H1 (cell line): ENCODE data around the gene ALOX15B. TPM values are rescaled to one million over a fixed set of nuclear protein-coding genes. Genes with fewer than 3 reads are reported as not detected.
A peak's percentile ranks its signal among the peaks of the same experiment; 100 is the strongest.

Experiments used
- ASH2L ChIP-seq: fragments of 200-600, 300-600 bp; sonication (generic); IDR thresholded peaks from one replicate; pipeline ENCODE4 v1.7.1; 2017; ENCODE audit warnings: low read length
- BACH1 ChIP-seq: IDR thresholded peaks from 2 replicates; pipeline ENCODE4 v1.6.1; 2012; ENCODE audit warnings: low read length, improper control_type of control experiment
- BRCA1 ChIP-seq: IDR thresholded peaks from 2 replicates; pipeline ENCODE4 v1.6.1; 2012; ENCODE audit warnings: low read depth, low read length, improper control_type of control experiment
- CHD2 ChIP-seq: IDR thresholded peaks from 2 replicates; pipeline ENCODE4 v1.6.1; 2012; ENCODE audit warnings: low read length, improper control_type of control experiment
- CTBP2 ChIP-seq: IDR thresholded peaks from 2 replicates; pipeline ENCODE4 v1.7.0; 2011; ENCODE audit warnings: borderline replicate concordance, mild to moderate bottlenecking, moderate library complexity, mixed read lengths, low read length; ENCODE audit not compliant: insufficient read depth, insufficient read length
- HDAC2 ChIP-seq, 2 experiments: fragments of 300-600 bp in 1 of 2; sonication (generic) in 1 of 2; IDR thresholded peaks; 2 replicates each; pipeline ENCODE4 v1.6.1; 2011 to 2012; ENCODE audit warnings: low read depth in 2 of 2, low read length in 2 of 2, mild to moderate bottlenecking in 2 of 2, moderate library complexity in 2 of 2, borderline replicate concordance in 1 of 2, inconsistent platforms in 1 of 2
- JUND ChIP-seq: IDR thresholded peaks from 2 replicates; pipeline ENCODE4 v1.6.1; 2011; ENCODE audit warnings: mild to moderate bottlenecking, improper control_type of control experiment, low read length
- KDM1A ChIP-seq: fragments of 200-600, 300-600 bp; sonication (generic); IDR thresholded peaks from 2 replicates; pipeline ENCODE4 v1.7.1; 2016; ENCODE audit warnings: mild to moderate bottlenecking, low read length, borderline replicate concordance
- PHF8 ChIP-seq: fragments of 200-600 bp; sonication (generic); conservative IDR thresholded peaks from 2 replicates; pipeline ENCODE4 v1.7.1; 2012; ENCODE audit warnings: low read depth, mild to moderate bottlenecking, inconsistent platforms, low read length, moderate library complexity
- POLR2AphosphoS5 ChIP-seq: IDR thresholded peaks from 2 replicates; pipeline ENCODE4 v1.6.1; 2011; ENCODE audit warnings: low read depth, low read length
- RBBP5 ChIP-seq: IDR thresholded peaks from 2 replicates; pipeline ENCODE4 v1.7.1; 2012; ENCODE audit warnings: low read depth, mild to moderate bottlenecking, inconsistent platforms, low read length, moderate library complexity, borderline replicate concordance
- RNF2 ChIP-seq: fragments of 200-900, 300-1000 bp; sonication (generic); IDR thresholded peaks from 2 replicates; pipeline ENCODE4 v1.7.1; 2016; ENCODE audit warnings: borderline replicate concordance, low read depth, mild to moderate bottlenecking, antibody characterized with exemption, low read length; ENCODE audit not compliant: poor library complexity, severe bottlenecking; ENCODE audit errors: missing control alignments
- SAP30 ChIP-seq: fragments of 300-600 bp; sonication (generic); IDR thresholded peaks from 2 replicates; pipeline ENCODE4 v1.7.1; 2012; ENCODE audit warnings: low read length, moderate library complexity, mild to moderate bottlenecking, inconsistent platforms; ENCODE audit not compliant: insufficient read depth, insufficient replicate concordance
- SIN3A ChIP-seq, 2 experiments: IDR thresholded peaks in 1 of 2; conservative IDR thresholded peaks in 1 of 2; 2 replicates each; pipeline ENCODE4 v1.6.1; 2011 to 2012; ENCODE audit warnings: low read length in 2 of 2, improper control_type of control experiment in 1 of 2, low read depth in 1 of 2, mild to moderate bottlenecking in 1 of 2
- SP4 ChIP-seq: IDR thresholded peaks from 2 replicates; pipeline ENCODE4 v1.6.1; 2012; ENCODE audit warnings: low read length, inconsistent platforms
- TBP ChIP-seq: IDR thresholded peaks from 2 replicates; pipeline ENCODE4 v1.6.1; 2011; ENCODE audit warnings: low read depth, low read length, improper control_type of control experiment
- polyA plus RNA-seq, 7 experiments: library from polyadenylated mRNA; depleted of rRNA in 3 of 7; stranded (reverse) in 5 of 7; unstranded in 2 of 7; fragments of >200 nt in 5 of 7; fragments of 200-250 nt in 2 of 7; gene quantifications; 1 replicate in 5 of 7; 2 replicates in 1 of 7; 4 replicates in 1 of 7; pipeline versions ENCODE4 v1.2.1 to v1.2.3, GENCODE V29; 2011 to 2013; ENCODE audit warnings: missing spikeins in 2 of 7, mixed read lengths in 2 of 7
- total RNA-seq: library from RNA; stranded (reverse); fragmentation: NEBNext Ultra II Directional; extraction: Animal tissue kit (Norgen Biotek cat#: 25700); gene quantifications from 2 replicates; pipeline ENCODE4 v1.2.1, GENCODE V29; 2021
- TF ChIP-seq, protein P1 (sequence below): IDR thresholded peaks from 2 replicates; pipeline ENCODE4 v1.6.1; 2012; ENCODE audit warnings: low read length, inconsistent platforms
- TF ChIP-seq, protein P2 (sequence below), 3 experiments: IDR thresholded peaks; 1 replicate in 2 of 3; 2 replicates in 1 of 3; pipeline versions ENCODE4 v1.5.1 to v1.6.1; 2011; ENCODE audit warnings: low read length in 3 of 3, mild to moderate bottlenecking in 3 of 3, inconsistent platforms in 2 of 3, low read depth in 1 of 3, moderate library complexity in 1 of 3; ENCODE audit not compliant: insufficient read depth in 1 of 3; ENCODE audit errors: control extremely low read depth in 1 of 3

Gene ALOX15B
- total and polyA plus RNA-seq, 2 of the 8 experiments (the other 6 are each of a cell fraction or from before 2014, with no cell fraction given): 0.63 to 0.91 TPM

DNA sequence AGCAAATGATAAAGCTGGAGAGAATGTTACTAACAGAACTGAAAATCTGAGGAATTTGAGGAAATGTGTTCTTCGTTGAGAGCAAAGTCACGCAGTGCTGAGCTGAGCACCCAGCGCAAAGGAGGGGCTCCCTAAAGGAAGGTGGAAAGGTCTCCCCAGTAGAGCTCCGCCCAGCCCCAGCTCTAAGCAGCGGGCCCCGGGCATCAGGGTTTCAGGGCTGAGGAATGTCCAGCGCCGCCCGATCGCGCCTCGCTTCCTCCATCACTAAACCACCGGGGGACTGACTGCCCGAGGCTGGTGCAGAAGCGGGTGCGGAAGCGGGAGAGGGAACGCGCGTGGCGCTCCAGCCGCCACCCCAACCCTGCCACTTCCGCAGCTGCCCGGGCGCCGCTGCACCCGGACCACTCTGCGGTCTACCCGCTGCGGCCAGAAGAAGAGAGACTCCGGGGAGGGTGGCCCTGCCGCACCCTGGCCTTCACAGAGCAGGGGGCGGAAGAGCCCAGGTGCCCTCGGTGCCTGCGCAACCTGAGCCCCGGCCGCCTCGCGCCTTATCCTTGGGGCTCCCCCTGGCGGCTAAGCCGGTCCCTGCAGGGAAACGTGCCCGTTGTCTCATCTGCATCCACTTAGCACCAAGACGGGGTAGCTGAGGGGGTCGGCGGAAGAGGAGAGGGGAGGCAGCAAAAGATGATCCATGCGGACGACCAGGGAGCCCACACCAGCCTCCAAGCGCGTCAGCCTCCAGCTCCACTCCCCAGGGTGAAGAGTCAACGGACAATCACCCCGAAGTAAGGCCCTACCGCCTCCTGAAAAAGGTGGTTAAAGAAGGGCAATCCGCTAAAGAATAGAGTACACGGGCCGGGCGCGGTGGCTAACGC, 48.8 kb upstream of the ALOX15B start (continued):
- no peak for TF ChIP-seq SAP30
- TF ChIP-seq RNF2: no peak
- peak; percentile 31; the same call in 1 of the 2 replicates for TF ChIP-seq BACH1
- peak in 1 of 2 experiments; percentile 59; a peak in 2 of 4 replicates for TF ChIP-seq SIN3A (conservative IDR thresholded peaks at IDR 0.05 in 1 of 2, IDR thresholded peaks at IDR 0.05 in 1 of 2; ENCODE audit: low read depth in 1 of 2, low read length in 2 of 2)
- peak; percentile 60; the same call in 1 of the 2 replicates for TF ChIP-seq SP4
- peak; percentile 47; the same call in 1 of the 2 replicates for TF ChIP-seq TBP
- TF ChIP-seq BRCA1: no peak
- no peak; a peak in 1 of 4 replicates for TF ChIP-seq HDAC2 (IDR thresholded peaks at IDR 0.05; ENCODE audit: borderline replicate concordance in 1 of 2, low read depth in 2 of 2, low read length in 2 of 2)
- TF ChIP-seq CHD2: no peak
- no peak for TF ChIP-seq RBBP5
- TF ChIP-seq PHF8: peak; percentile 60
- no peak for TF ChIP-seq POLR2AphosphoS5
- no peak for TF ChIP-seq ASH2L
- TF ChIP-seq, protein P1, sequence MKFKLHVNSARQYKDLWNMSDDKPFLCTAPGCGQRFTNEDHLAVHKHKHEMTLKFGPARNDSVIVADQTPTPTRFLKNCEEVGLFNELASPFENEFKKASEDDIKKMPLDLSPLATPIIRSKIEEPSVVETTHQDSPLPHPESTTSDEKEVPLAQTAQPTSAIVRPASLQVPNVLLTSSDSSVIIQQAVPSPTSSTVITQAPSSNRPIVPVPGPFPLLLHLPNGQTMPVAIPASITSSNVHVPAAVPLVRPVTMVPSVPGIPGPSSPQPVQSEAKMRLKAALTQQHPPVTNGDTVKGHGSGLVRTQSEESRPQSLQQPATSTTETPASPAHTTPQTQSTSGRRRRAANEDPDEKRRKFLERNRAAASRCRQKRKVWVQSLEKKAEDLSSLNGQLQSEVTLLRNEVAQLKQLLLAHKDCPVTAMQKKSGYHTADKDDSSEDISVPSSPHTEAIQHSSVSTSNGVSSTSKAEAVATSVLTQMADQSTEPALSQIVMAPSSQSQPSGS: no peak
- TF ChIP-seq, protein P2, sequence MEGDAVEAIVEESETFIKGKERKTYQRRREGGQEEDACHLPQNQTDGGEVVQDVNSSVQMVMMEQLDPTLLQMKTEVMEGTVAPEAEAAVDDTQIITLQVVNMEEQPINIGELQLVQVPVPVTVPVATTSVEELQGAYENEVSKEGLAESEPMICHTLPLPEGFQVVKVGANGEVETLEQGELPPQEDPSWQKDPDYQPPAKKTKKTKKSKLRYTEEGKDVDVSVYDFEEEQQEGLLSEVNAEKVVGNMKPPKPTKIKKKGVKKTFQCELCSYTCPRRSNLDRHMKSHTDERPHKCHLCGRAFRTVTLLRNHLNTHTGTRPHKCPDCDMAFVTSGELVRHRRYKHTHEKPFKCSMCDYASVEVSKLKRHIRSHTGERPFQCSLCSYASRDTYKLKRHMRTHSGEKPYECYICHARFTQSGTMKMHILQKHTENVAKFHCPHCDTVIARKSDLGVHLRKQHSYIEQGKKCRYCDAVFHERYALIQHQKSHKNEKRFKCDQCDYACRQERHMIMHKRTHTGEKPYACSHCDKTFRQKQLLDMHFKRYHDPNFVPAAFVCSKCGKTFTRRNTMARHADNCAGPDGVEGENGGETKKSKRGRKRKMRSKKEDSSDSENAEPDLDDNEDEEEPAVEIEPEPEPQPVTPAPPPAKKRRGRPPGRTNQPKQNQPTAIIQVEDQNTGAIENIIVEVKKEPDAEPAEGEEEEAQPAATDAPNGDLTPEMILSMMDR (IDR thresholded peaks at IDR 0.05; ENCODE audit: control extremely low read depth in 1 of 3, insufficient read depth in 1 of 3, low read depth in 1 of 3, low read length in 3 of 3): peak; percentile 93 to 97 (median 97)
- TF ChIP-seq JUND: no peak
- no peak for TF ChIP-seq KDM1A
- TF ChIP-seq CTBP2: no peak
